ENCODE measurements around the gene RAB5A. TPM values are rescaled to one million over a fixed set of nuclear protein-coding genes. Genes with fewer than 3 reads are reported as not detected.
A peak's percentile ranks its signal among the peaks of the same experiment; 100 is the strongest.

RAB5A gene
- total and polyA plus RNA-seq, 2 experiments from 2014 or later = 78.9 to 94.9 TPM

DNA sequence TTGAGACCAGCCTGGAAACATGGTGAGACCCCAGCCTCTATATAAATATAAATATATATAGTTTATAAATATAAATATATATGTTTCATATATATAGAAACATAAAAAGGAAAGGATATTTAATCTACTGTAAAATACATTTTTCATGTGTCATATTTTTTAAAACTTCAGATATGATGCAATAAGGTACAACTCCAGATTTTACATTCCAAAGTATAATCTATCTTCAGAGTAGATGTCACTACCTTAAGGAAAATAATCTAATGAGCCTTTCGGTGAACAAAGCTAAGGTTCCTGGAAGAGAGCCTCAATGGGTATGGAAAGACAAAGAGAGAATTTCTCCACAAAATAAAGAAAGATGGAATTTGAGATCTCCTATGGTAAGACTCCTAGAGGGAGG lies 29.7 kb upstream of the RAB5A start:
- DNase-seq = no peak
- H3K4me2 ChIP-seq (ENCODE audit: unreplicated experiment) = no peak overlapping the region
- H3K9me3 ChIP-seq (ENCODE audit: low read depth) = no peaks in the 10 kb centered on the region
- 83 to 86% methylated on average over 1 of the region's 1 CpG for WGBS, 2 experiments (ENCODE audit: low coverage in 1 of 2, low lambda C conversion rate in 2 of 2, missing lambda C conversion rate in 2 of 2)
- H3K4me1 ChIP-seq (ENCODE audit: insufficient read depth) = no peaks in the 10 kb centered on the region
- no peak overlapping the region for H2AFZ ChIP-seq
- no peak for TF ChIP-seq EZH2phosphoT487 (IDR thresholded peaks at IDR 0.05; ENCODE audit: insufficient read depth, low read depth)
- no peak for TF ChIP-seq EZH2 (IDR thresholded peaks at IDR 0.05; ENCODE audit: insufficient read depth, poor library complexity, severe bottlenecking)
- no peaks in the 10 kb centered on the region for H3K79me2 ChIP-seq (ENCODE audit: insufficient read depth)
- H3K4me3 ChIP-seq = no peak overlapping the region
- H3K9me2 ChIP-seq (ENCODE audit: insufficient read depth) = no peaks in the 10 kb centered on the region
- H3K9ac ChIP-seq = no peak overlapping the region
- H3K27me3 ChIP-seq (replicated peaks; ENCODE audit: insufficient read depth) = no peaks in the 10 kb centered on the region
- in situ Hi-C loops (cut with MboI) = no loop called here
- no peaks in the 10 kb centered on the region for H3K36me3 ChIP-seq (ENCODE audit: low read depth)
- no peaks in the 10 kb centered on the region for H4K20me1 ChIP-seq (ENCODE audit: insufficient read depth)
- no peaks in the 10 kb centered on the region for H3F3A ChIP-seq (ENCODE audit: insufficient read depth)
- no peak overlapping the region for H3K27ac ChIP-seq

DNA sequence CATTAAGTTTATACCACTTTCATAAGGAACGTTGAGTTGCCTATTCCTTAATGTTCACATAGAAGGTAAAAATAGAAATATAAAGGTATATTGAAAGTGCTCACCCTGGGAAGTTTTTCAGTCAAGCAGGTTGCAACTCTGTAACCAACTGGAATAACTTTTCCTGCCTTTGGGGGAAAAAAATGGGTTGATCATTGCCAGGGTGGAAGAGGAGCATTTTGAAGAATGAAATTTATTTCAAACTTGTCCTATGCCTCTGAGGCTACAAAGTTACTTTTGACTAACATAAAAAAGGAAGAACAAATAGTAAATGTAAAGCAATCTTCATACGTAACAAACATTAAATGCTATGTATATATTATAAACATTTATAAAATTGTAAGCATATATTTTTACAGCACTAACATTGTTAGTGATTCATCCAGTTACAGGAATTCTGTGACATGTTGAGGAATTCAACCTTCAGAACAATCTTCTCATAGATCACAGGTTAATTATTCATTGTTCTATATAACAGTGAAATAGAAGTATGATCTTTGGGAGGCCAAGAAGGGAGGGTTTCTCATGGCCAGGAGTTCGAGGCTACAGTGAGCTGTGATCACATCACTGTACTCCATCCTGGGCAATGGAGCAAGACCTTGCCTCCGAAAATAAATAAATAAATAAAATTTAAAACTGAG lies 26.4 kb upstream of the RAB5A start:
- no peaks in the 10 kb centered on the region for H3K9me2 ChIP-seq (ENCODE audit: insufficient read depth)
- no peaks in the 10 kb centered on the region for H3K9me3 ChIP-seq (ENCODE audit: low read depth)
- H3F3A ChIP-seq (ENCODE audit: insufficient read depth) = no peaks in the 10 kb centered on the region
- H3K9ac ChIP-seq = no peak overlapping the region
- no peaks in the 10 kb centered on the region for H4K20me1 ChIP-seq (ENCODE audit: insufficient read depth)
- no peak overlapping the region for H2AFZ ChIP-seq
- H3K27me3 ChIP-seq (replicated peaks; ENCODE audit: insufficient read depth) = no peaks in the 10 kb centered on the region
- TF ChIP-seq EZH2phosphoT487 (IDR thresholded peaks at IDR 0.05; ENCODE audit: insufficient read depth, low read depth) (no peak), EZH2 (IDR thresholded peaks at IDR 0.05; ENCODE audit: insufficient read depth, poor library complexity, severe bottlenecking) (no peak)
- 57 to 58% methylated on average over 4 of the region's 4 CpGs for WGBS, 2 experiments (ENCODE audit: low coverage in 1 of 2, low lambda C conversion rate in 2 of 2, missing lambda C conversion rate in 2 of 2)
- DNase-seq = no peak
- no peak overlapping the region for H3K4me2 ChIP-seq (ENCODE audit: unreplicated experiment)
- H3K4me1 ChIP-seq (ENCODE audit: insufficient read depth) = no peaks in the 10 kb centered on the region
- no peak overlapping the region for H3K27ac ChIP-seq
- in situ Hi-C loops (cut with MboI) = no loop called here
- no peaks in the 10 kb centered on the region for H3K36me3 ChIP-seq (ENCODE audit: low read depth)
- H3K4me3 ChIP-seq = no peak overlapping the region
- H3K79me2 ChIP-seq (ENCODE audit: insufficient read depth) = no peaks in the 10 kb centered on the region

DNA sequence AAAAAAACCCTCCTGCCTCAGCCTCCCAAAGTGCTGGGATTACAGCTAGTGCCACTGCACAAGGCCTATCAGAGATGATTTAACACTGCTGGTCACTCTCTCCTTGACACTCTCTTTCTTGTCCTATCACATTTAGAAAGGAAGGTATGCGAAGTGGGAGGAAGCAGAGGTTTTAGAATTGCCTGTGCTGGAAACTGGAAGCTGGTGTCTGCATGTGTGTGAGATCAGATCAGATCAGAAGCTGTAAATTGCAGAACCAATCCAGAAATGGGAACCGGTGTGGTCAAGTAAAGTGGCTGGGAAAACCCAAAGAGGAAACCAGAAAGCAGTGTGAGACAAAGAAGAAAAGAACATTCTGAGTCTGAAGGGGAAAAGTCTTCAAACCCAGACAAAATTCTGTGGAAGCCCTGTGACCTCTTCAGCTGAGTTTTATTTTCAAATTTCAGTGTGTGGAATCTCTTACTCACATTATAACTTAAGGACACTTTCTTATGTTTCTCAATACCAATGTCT lies 15.7 kb upstream of the RAB5A start:
- 92 to 100% methylated on average over 2 of the region's 2 CpGs for WGBS, 2 experiments (ENCODE audit: low coverage in 1 of 2, low lambda C conversion rate in 2 of 2, missing lambda C conversion rate in 2 of 2)
- TF ChIP-seq EZH2phosphoT487 (IDR thresholded peaks at IDR 0.05; ENCODE audit: insufficient read depth, low read depth) (no peak), EZH2 (IDR thresholded peaks at IDR 0.05; ENCODE audit: insufficient read depth, poor library complexity, severe bottlenecking) (no peak)
- in situ Hi-C loops (cut with MboI) = no loop called here
- Histone ChIP-seq H3F3A (ENCODE audit: insufficient read depth) (no peaks in the 10 kb centered on the region), H3K9me3 (ENCODE audit: low read depth) (no peaks in the 10 kb centered on the region), H3K79me2 (ENCODE audit: insufficient read depth) (no peaks in the 10 kb centered on the region), H3K9me2 (ENCODE audit: insufficient read depth) (no peaks in the 10 kb centered on the region), H3K4me2 (ENCODE audit: unreplicated experiment) (no peak overlapping the region), H3K4me1 (ENCODE audit: insufficient read depth) (0 out of 2 replicates have a peak, but pooled peaks cover 6% of the 10 kb centered on the region), H3K4me3 (no peak overlapping the region), H3K36me3 (ENCODE audit: low read depth) (no peaks in the 10 kb centered on the region), H3K27ac (no peak overlapping the region), H4K20me1 (ENCODE audit: insufficient read depth) (no peaks in the 10 kb centered on the region), H2AFZ (no peak overlapping the region), H3K9ac (no peak overlapping the region), H3K27me3 (replicated peaks; ENCODE audit: insufficient read depth) (no peaks in the 10 kb centered on the region)
- no peak for DNase-seq

DNA sequence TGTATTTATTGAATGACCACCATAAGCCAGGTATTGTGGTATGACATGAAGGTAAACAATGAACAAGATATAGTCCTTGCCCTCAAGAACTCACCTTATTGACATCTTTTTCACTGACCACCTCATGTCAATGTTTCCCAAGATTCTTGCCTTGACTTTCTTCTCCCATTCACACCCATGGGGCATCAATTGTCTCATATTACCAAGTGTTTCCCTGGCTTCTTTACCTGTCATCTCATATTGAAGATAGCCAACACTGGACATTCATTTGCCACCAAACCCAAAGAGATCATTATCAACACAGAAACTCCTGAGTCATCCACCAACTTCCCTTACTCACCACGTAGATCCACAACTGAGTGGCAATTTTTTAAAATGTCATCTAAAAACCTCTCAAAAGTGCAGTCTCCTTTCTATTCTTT lies 15.1 kb upstream of the RAB5A start:
- H4K20me1 ChIP-seq (ENCODE audit: insufficient read depth) = no peaks in the 10 kb centered on the region
- H3K4me3 ChIP-seq = no peak overlapping the region
- no peaks in the 10 kb centered on the region for H3K27me3 ChIP-seq (replicated peaks; ENCODE audit: insufficient read depth)
- H3K9me3 ChIP-seq (ENCODE audit: low read depth) = no peaks in the 10 kb centered on the region
- no peaks in the 10 kb centered on the region for H3K9me2 ChIP-seq (ENCODE audit: insufficient read depth)
- H3K4me1 ChIP-seq (ENCODE audit: insufficient read depth) = 0 out of 2 replicates have a peak, but pooled peaks cover 6% of the 10 kb centered on the region
- H2AFZ ChIP-seq = no peak overlapping the region
- no peak overlapping the region for H3K9ac ChIP-seq
- H3K27ac ChIP-seq = no peak overlapping the region
- in situ Hi-C loops (cut with MboI) = no loop called here
- 9 to 19% methylated on average over 1 of the region's 1 CpG for WGBS, 2 experiments (ENCODE audit: low coverage in 1 of 2, low lambda C conversion rate in 2 of 2, missing lambda C conversion rate in 2 of 2)
- no peaks in the 10 kb centered on the region for H3K79me2 ChIP-seq (ENCODE audit: insufficient read depth)
- H3K36me3 ChIP-seq (ENCODE audit: low read depth) = no peaks in the 10 kb centered on the region
- TF ChIP-seq EZH2 (IDR thresholded peaks at IDR 0.05; ENCODE audit: insufficient read depth, poor library complexity, severe bottlenecking) (no peak), EZH2phosphoT487 (IDR thresholded peaks at IDR 0.05; ENCODE audit: insufficient read depth, low read depth) (no peak)
- H3K4me2 ChIP-seq (ENCODE audit: unreplicated experiment) = no peak overlapping the region
- peak; percentile 50 for DNase-seq
- H3F3A ChIP-seq (ENCODE audit: insufficient read depth) = no peaks in the 10 kb centered on the region
